HUES48 (cell line): ENCODE measurements around the gene MAX.
"Not testable (repeated sequence)": the region's sequence is repeated elsewhere in the genome, so short reads cannot be mapped to it uniquely, and the experiment has no call there.

Experiments
- H3K27ac ChIP-seq: one replicate; pipeline ENCODE4 v1.7.0; 2013; ENCODE audit warnings: low read depth, low read length, inconsistent platforms
- H3K27me3 ChIP-seq: 2 replicates; pipeline ENCODE4 v1.6.1; 2013; ENCODE audit warnings: mild to moderate bottlenecking, low read length; ENCODE audit not compliant: control insufficient read depth, insufficient read depth
- H3K36me3 ChIP-seq: 2 replicates; pipeline ENCODE4 v1.6.1; 2013; ENCODE audit warnings: low read length; ENCODE audit not compliant: control insufficient read depth, insufficient read depth
- H3K4me1 ChIP-seq: 2 replicates; pipeline ENCODE4 v1.6.1; 2013; ENCODE audit warnings: mild to moderate bottlenecking, low read length; ENCODE audit not compliant: control insufficient read depth, insufficient read depth
- H3K4me3 ChIP-seq: 2 replicates; pipeline ENCODE4 v1.5.1; 2013; ENCODE audit warnings: mild to moderate bottlenecking, low read depth, low read length
- H3K9ac ChIP-seq: 2 replicates; pipeline ENCODE4 v1.6.1; 2013; ENCODE audit warnings: mild to moderate bottlenecking, low read depth, low read length, moderate library complexity
- H3K9me3 ChIP-seq: 2 replicates; pipeline ENCODE4 v1.6.1; 2013; ENCODE audit warnings: low read length; ENCODE audit not compliant: control insufficient read depth, insufficient read depth

MAX gene

DNA sequence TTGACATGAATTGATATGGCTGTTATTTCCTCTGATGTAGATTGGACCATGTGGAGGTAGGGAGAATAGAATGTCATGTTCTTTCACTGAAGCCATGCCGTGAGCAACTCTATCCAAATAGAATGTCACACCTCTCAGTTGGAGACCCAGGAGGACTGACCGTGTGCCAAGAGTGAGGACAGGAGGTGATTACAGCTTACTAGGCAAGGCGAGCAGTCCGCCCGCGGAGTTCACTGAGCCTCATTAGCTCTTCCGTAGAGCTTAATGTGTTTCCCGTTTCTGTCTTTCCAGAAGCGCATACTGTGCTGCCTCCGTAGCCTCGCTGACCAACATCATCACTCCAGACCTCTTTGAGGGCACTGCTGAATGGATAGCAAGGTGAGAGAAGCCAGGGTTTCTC is 70.0 kb downstream of the MAX start:
- Histone ChIP-seq H3K4me1 (no peaks in the 10 kb centered on the region), H3K36me3 (peaks cover 40% of the 10 kb centered on the region), H3K9ac (no peak overlapping the region), H3K27me3 (no peaks in the 10 kb centered on the region), H3K9me3 (no peaks in the 10 kb centered on the region), H3K4me3 (no peak overlapping the region), H3K27ac (no peak overlapping the region)

DNA sequence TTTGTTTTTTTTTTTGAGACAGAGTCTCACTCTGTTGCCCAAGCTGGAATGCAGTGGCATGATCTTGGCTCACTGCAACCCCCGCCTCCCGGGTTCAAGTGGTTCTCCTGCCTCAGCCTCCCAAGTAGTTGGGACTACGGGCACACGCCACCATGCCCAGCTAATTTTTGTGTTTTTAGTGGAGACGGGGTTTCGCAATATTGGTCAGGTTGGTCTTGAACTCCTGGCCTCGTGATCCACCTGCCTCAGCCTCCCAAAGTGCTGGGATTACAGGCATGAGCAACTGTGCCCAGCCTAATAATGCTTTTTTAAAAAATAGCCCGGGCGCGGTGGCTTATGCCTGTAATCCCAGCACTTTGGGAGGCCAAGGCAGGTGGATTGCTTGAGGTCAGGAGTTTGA is 71.0 kb downstream of the MAX start:
- H3K27me3 ChIP-seq, H3K27ac ChIP-seq, H3K4me3 ChIP-seq, H3K9me3 ChIP-seq, H3K9ac ChIP-seq, H3K4me1 ChIP-seq: not testable (repeated sequence)
- H3K36me3 ChIP-seq, result peaks cover 40% of the 10 kb centered on the region

DNA sequence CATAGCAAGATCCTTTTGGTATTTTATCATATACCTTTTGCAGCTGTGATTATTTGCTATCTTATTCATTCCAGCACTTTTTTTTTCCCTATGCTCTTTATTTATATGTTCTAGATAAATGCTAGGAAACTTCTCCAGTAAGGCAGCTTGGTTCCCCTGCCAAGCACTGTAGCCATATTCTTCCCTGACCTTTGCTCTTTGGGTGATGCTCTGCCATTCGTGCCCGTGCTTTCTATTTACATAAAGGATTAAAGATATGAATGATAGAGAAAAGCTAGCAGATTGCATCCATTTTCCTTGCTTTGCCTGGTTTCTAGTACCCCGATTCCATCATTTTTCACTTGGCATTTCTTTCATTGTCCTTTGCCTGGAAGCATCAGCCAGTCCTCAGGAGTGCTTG is 73.4 kb downstream of the MAX start:
- peaks cover 34% of the 10 kb centered on the region for H3K36me3 ChIP-seq
- no peak overlapping the region for H3K4me3 ChIP-seq
- no peak overlapping the region for H3K27ac ChIP-seq
- H3K27me3 ChIP-seq, result no peaks in the 10 kb centered on the region
- H3K4me1 ChIP-seq, result no peaks in the 10 kb centered on the region
- H3K9ac ChIP-seq, result no peak overlapping the region
- H3K9me3 ChIP-seq, result no peaks in the 10 kb centered on the region

DNA sequence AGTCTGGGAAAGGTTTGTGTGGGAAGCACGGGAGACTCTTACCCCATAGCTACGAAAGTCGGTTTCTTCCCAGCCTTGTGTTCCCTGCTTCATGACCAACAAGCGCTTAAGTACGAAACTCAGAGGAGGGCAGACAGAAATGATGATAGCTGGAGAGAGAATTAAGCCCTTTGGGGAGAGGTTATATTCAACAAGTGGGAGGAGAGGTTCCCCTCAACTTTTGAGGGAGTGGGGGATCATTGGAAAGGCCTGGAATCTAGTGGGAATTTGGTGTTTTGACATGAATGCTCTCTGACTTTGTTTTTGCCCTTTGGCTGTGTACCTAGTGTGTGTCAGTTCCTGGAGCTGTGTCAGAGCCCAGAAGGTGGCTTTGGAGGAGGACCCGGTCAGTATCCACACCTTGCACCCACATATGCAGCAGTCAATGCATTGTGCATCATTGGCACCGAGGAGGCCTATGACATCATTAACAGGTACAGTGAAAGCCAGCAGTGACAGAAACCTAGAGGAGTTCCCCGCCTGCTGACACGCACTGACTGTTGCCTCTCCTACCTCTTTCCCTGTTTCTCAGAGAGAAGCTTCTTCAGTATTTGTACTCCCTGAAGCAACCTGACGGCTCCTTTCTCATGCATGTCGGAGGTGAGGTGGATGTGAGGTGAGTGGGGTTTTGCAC is 75.1 kb downstream of the MAX start:
- H3K9ac ChIP-seq, result no peak overlapping the region
- H3K27me3 ChIP-seq, result no peaks in the 10 kb centered on the region
- no peaks in the 10 kb centered on the region for H3K4me1 ChIP-seq
- no peak overlapping the region for H3K27ac ChIP-seq
- H3K9me3 ChIP-seq, result no peaks in the 10 kb centered on the region
- H3K36me3 ChIP-seq, result peaks cover 24% of the 10 kb centered on the region
- no peak overlapping the region for H3K4me3 ChIP-seq

DNA sequence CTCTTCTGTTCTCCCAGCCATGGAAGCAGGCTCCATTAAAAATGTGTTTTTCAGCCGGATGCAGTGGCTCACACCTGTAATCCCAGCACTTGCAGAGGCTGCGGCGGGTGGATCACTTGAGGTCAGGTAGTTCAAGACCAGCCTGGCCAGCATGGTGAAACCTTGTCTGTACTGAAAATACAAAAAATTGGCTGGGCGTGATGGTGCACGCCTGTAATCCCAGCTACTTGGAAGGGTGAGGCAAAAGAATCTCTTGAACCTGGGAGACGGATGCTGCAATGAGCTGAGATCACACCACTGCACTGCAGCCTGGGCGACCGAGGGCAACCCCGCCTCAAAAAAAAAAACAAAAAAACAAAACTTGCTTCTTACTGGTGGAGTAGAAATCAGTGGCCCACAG is 75.8 kb downstream of the MAX start:
- Histone ChIP-seq H3K4me3 (no peak overlapping the region), H3K27ac (no peak overlapping the region), H3K36me3 (peaks cover 20% of the 10 kb centered on the region), H3K9ac (no peak overlapping the region), H3K27me3 (no peaks in the 10 kb centered on the region), H3K9me3 (no peaks in the 10 kb centered on the region), H3K4me1 (no peaks in the 10 kb centered on the region)

DNA sequence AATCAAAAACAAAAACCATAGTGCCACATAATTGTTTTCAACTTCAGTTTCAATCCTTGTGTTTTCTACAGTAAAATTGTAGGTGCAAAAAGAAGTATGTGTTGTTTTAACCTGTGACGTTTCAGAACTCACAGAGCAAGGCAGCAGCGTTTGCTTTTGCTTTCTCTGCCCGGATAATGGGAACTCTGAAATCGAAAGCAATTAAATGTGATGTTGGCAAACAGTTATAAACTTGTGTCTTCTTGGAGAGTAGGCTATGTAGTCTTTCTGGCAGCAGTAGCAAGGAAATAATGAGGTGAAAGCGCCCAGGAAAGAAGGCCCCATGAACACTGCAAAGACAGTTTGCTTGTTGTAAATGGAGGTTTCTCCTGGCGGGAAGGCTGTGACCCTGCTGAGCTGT is 76.5 kb downstream of the MAX start:
- H3K36me3 ChIP-seq, result peaks cover 20% of the 10 kb centered on the region
- no peak overlapping the region for H3K4me3 ChIP-seq
- no peaks in the 10 kb centered on the region for H3K4me1 ChIP-seq
- H3K9me3 ChIP-seq, result no peaks in the 10 kb centered on the region
- no peak overlapping the region for H3K27ac ChIP-seq
- no peaks in the 10 kb centered on the region for H3K27me3 ChIP-seq
- no peak overlapping the region for H3K9ac ChIP-seq
